Type B pancreatic cell (in vitro differentiated cells): ENCODE results near the gene PLEKHA6. TPM values are rescaled to one million over a fixed set of nuclear protein-coding genes. Genes with fewer than 3 reads are reported as not detected.

Experiments
- DNase-seq: peaks from one replicate; pipeline ENCODE4 v3.0.0; 2021; ENCODE audit warnings: mixed read lengths; ENCODE audit not compliant: unreplicated experiment; ENCODE audit errors: extremely low spot score
- H3K27ac Mint-ChIP-seq: 2 replicates; pipeline ENCODE4 v1.8.0; 2021; ENCODE audit warnings: mild to moderate bottlenecking, mixed read lengths
- H3K27me3 Mint-ChIP-seq: 2 replicates; pipeline ENCODE4 v1.8.0; 2021; ENCODE audit warnings: mixed read lengths
- H3K36me3 Mint-ChIP-seq: 2 replicates; pipeline ENCODE4 v1.8.0; 2021; ENCODE audit warnings: mixed read lengths
- H3K4me1 Mint-ChIP-seq: one replicate; pipeline ENCODE4 v1.8.0; 2021; ENCODE audit warnings: mixed read lengths; ENCODE audit not compliant: unreplicated experiment
- H3K4me3 Mint-ChIP-seq: 2 replicates; pipeline ENCODE4 v1.8.0; 2021; ENCODE audit warnings: mild to moderate bottlenecking, mixed read lengths
- H3K9me3 Mint-ChIP-seq: 2 replicates; pipeline ENCODE4 v1.8.0; 2021; ENCODE audit warnings: mixed read lengths
- total RNA-seq: library from RNA; stranded (reverse); gene quantifications from 2 replicates; pipeline ENCODE4 v1.2.1, GENCODE V29; 2021; ENCODE audit warnings: low replicate concordance
- TF ChIP-seq, protein P1 (sequence below): fragments of 200-600 bp; sonication (generic); conservative IDR thresholded peaks from 2 replicates; pipeline ENCODE4 v1.5.0; 2021; ENCODE audit warnings: antibody characterized with exemption, mild to moderate bottlenecking

PLEKHA6 gene
- total RNA-seq, 1 donor from 2014 or later, result 37.8 TPM

DNA sequence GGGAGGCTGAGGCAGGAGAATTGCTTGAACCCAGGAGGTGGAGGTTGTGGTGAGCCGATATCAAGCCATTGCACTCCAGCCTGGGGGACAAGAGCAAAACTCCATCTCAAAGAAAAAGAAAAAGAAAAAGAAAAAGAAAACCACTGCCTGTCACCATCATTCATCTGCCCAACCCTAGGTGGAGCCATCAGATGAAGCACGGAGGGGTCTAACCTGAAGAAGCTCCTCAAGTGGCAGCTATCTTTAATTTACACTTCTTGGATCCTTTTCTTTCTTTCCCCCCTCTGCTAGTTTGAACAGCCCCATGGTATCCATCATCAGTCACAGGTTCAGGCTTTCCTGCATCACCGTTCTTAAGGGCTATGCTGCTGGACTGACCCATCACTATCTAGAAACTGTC, 57.0 kb downstream of the PLEKHA6 start:
- Mint-ChIP-seq H3K27me3 (no peaks in the 10 kb centered on the region), H3K27ac (no peak overlapping the region), H3K4me3 (peak overlapping the region; percentile 20), H3K9me3 (no peaks in the 10 kb centered on the region), H3K4me1 (peaks cover 40% of the 10 kb centered on the region), H3K36me3 (peaks cover 8% of the 10 kb centered on the region)
- TF ChIP-seq, protein P1, sequence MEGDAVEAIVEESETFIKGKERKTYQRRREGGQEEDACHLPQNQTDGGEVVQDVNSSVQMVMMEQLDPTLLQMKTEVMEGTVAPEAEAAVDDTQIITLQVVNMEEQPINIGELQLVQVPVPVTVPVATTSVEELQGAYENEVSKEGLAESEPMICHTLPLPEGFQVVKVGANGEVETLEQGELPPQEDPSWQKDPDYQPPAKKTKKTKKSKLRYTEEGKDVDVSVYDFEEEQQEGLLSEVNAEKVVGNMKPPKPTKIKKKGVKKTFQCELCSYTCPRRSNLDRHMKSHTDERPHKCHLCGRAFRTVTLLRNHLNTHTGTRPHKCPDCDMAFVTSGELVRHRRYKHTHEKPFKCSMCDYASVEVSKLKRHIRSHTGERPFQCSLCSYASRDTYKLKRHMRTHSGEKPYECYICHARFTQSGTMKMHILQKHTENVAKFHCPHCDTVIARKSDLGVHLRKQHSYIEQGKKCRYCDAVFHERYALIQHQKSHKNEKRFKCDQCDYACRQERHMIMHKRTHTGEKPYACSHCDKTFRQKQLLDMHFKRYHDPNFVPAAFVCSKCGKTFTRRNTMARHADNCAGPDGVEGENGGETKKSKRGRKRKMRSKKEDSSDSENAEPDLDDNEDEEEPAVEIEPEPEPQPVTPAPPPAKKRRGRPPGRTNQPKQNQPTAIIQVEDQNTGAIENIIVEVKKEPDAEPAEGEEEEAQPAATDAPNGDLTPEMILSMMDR, result no peak
- no peak for DNase-seq

DNA sequence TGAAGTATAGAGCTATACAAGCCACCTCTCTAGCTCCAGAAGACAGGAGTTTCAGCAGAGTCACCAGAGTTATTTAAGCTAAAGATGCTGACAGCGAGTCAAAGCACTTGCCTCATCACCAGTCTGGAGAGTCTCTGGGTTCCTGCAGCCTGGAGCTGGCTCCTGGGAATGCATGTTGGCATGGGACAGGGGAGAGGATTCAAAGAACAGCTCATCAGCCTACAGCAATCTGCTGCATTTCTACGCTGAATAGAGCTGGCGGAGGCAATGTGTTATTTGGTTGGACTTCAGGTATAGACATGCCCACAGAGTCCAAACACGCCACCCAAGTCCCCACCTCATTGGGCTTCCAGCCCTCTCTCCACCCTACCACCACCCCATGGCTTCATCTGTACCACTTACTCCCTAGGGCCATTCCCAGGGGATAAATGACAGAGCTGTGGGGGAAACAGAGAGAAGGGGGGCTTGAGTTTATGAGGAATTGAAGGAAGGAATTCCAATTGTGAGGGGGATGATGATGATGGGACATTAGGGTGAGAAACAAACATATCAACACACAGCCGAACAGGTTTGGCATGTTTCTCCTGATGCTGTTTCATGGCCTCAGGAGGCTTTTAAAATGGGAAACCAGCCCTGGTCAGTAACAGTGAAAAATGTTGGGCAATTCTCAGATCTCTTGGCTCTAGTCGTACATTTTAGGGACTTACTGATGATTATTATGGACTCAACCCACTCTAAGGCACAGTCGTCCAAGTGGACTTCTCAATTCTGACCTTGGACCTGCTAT, 58.4 kb downstream of the PLEKHA6 start:
- DNase-seq, result no peak
- Mint-ChIP-seq H3K27ac (peak overlapping the region; percentile 68), H3K36me3 (peaks cover 8% of the 10 kb centered on the region), H3K27me3 (no peaks in the 10 kb centered on the region), H3K9me3 (no peaks in the 10 kb centered on the region), H3K4me1 (peaks cover 37% of the 10 kb centered on the region), H3K4me3 (no peak overlapping the region)
- TF ChIP-seq, protein P1, result no peak

DNA sequence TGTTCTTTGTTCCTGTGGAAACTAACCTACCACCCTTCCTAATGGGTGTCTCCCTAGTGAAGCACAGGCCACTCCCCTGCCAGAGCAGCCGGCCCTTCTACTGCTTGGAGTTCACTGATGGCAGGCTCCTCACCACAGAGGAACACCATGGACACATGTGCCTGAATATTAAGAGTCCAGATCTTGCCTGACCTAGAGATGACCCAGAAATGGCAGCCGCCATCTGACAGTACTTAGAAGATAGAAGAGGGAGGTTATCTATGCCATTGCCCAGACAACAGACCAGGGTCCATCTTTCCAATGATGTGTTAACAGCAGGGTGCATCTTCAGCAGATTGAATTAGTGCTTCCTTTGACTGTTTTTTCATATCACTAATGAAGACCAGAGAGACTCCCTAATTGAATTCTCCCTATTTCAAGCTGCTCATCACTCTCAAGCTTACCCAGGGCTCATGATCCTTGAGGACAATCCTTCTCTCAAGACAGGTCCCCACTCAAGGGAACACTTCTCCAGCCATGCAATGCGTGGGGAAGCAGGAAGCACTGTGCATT, 59.8 kb downstream of the PLEKHA6 start:
- peaks cover 8% of the 10 kb centered on the region for H3K36me3 Mint-ChIP-seq
- DNase-seq, result no peak
- H3K27me3 Mint-ChIP-seq, result no peaks in the 10 kb centered on the region
- TF ChIP-seq, protein P1, result no peak
- H3K4me1 Mint-ChIP-seq, result peaks cover 47% of the 10 kb centered on the region
- H3K4me3 Mint-ChIP-seq, result no peak overlapping the region
- H3K27ac Mint-ChIP-seq, result peak overlapping the region; percentile 16
- H3K9me3 Mint-ChIP-seq, result no peaks in the 10 kb centered on the region

DNA sequence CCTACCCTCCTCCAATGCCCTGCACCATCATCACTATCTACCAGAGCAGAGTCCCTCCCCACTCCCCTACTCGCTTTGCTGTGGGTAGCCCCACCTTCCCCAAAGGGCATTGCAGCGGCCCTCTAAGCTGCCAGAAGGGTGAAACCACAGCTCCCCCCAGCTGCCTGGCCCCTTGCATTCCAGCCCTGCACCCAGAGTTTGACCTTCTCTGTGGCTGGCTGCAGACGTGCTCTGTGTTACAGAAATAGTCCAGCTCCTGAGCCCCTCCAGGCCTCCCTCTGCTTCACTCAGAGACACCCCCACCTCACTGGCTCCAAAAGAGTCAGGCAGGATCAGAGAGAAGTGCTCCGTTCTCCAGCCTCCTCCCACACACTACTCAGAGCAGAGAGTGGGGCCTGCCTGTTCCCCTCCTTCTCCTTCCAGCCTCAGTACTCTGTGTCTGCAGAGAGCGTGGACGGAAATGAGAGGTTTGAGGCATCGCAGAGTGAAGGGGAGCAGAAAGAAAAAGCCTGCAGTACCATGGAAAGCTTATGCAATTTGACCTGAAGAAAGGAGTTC, 63.2 kb downstream of the PLEKHA6 start:
- H3K27ac Mint-ChIP-seq, result peak overlapping the region; percentile 73
- H3K36me3 Mint-ChIP-seq, result peaks cover 4% of the 10 kb centered on the region
- no peaks in the 10 kb centered on the region for H3K27me3 Mint-ChIP-seq
- no peaks in the 10 kb centered on the region for H3K9me3 Mint-ChIP-seq
- DNase-seq, result no peak
- TF ChIP-seq, protein P1, result no peak
- peaks cover 60% of the 10 kb centered on the region for H3K4me1 Mint-ChIP-seq
- H3K4me3 Mint-ChIP-seq, result peak overlapping the region; percentile 54

DNA sequence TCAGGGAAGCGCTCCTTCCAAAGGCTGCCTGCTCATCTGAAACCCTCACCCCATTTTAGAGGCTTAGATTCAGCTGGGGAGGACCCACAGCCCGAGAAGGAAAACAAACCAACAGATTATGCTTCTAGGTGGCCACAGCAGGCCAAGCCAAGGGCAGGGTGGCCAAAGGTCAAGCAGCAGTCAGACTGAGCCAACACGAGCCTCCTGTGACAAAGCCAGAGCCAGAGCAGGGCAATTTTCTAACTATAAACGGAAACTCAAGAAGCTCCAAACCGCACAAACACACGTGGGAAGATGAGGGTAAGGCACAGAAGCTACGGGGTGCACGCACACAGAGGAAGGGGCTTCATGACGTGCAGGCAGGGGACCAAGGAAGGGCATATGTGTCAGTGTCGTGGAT, 64.1 kb downstream of the PLEKHA6 start:
- Mint-ChIP-seq H3K4me1 (peaks cover 55% of the 10 kb centered on the region), H3K27ac (peak overlapping the region; percentile 73), H3K27me3 (no peaks in the 10 kb centered on the region), H3K9me3 (no peaks in the 10 kb centered on the region), H3K4me3 (peak overlapping the region; percentile 54), H3K36me3 (no peaks in the 10 kb centered on the region)
- no peak for DNase-seq
- TF ChIP-seq, protein P1, result no peak
